ENCODE data around the gene SLX4IP.

Gene SLX4IP

GRCh38 chr20:10524034-10524476 is 89.0 kb downstream of the SLX4IP start:
- DNase-seq: no peak

- no peak for DNase-seq
Observed at GRCh38 chr20:10524643-10525042, 89.5 kb downstream of the SLX4IP start.

GRCh38 chr20:10527781-10528180 is 92.7 kb downstream of the SLX4IP start:
- DNase-seq: no peak

GRCh38 chr20:10530883-10531282 is 95.8 kb downstream of the SLX4IP start:
- DNase-seq: no peak

GRCh38 chr20:10531848-10532247 is 96.7 kb downstream of the SLX4IP start:
- no peak for DNase-seq

- no peak for DNase-seq
Observed at GRCh38 chr20:10532361-10532760, 97.3 kb downstream of the SLX4IP start.

- DNase-seq: peak; percentile 34
Observed at GRCh38 chr20:10536531-10536930, 101.4 kb downstream of the SLX4IP start.

GRCh38 chr20:10537850-10538480 is 102.9 kb downstream of the SLX4IP start:
- no peak for DNase-seq

GRCh38 chr20:10538768-10539167 is 103.7 kb downstream of the SLX4IP start:
- DNase-seq: no peak

- DNase-seq: no peak
Observed at GRCh38 chr20:10539818-10540553, 104.9 kb downstream of the SLX4IP start.

- DNase-seq: no peak
Observed at GRCh38 chr20:10540636-10541493, 105.8 kb downstream of the SLX4IP start.

- DNase-seq: no peak
Observed at GRCh38 chr20:10541668-10542411, 106.7 kb downstream of the SLX4IP start.

- DNase-seq: no peak
Observed at GRCh38 chr20:10542442-10542841, 107.3 kb downstream of the SLX4IP start.

GRCh38 chr20:10543480-10543879 is 108.4 kb downstream of the SLX4IP start:
- no peak for DNase-seq

- DNase-seq: no peak
Observed at GRCh38 chr20:10547276-10548114, 112.4 kb downstream of the SLX4IP start.

GRCh38 chr20:10549511-10549910 is 114.4 kb downstream of the SLX4IP start:
- no peak for DNase-seq

GRCh38 chr20:10550204-10551118 is 115.4 kb downstream of the SLX4IP start:
- no peak for DNase-seq

GRCh38 chr20:10551732-10552724 is 116.9 kb downstream of the SLX4IP start:
- DNase-seq: no peak

- DNase-seq: peak; percentile 52
Observed at GRCh38 chr20:10553326-10553984, 118.3 kb downstream of the SLX4IP start.
